Esophagus squamous epithelium (tissue), 5 donors: Measurements from ENCODE around the gene SLC7A8. TPM values are rescaled to one million over a fixed set of nuclear protein-coding genes. Genes with fewer than 3 reads are reported as not detected.

Experiments
- DNase-seq: peaks from one replicate; lab custom pipeline; 2025; lab: John Stamatoyannopoulos, UW
- H3K27ac ChIP-seq, 4 donors: fragments of 200-600 bp; sonication (generic); one replicate each; pipeline ENCODE4 v1.5.1; 2016 to 2019; ENCODE audit warnings: mild to moderate bottlenecking in 1 of 4
- H3K27me3 ChIP-seq, 4 donors: fragments of 200-600 bp; sonication (generic); 1 replicate in 3 of 4; 2 replicates in 1 of 4; pipeline versions ENCODE4 v1.5.1 to v1.6.0; 2017 to 2021; ENCODE audit warnings: antibody characterized with exemption in 1 of 4
- H3K36me3 ChIP-seq, 3 donors: fragments of 200-600 bp; sonication (generic); one replicate each; pipeline ENCODE4 v1.5.1; 2016 to 2019
- H3K4me1 ChIP-seq, 3 donors: fragments of 200-600 bp; sonication (generic); one replicate each; pipeline ENCODE4 v1.5.1; 2017 to 2019
- H3K4me3 ChIP-seq, 4 donors: fragments of 200-600 bp; sonication (generic); 1 replicate in 3 of 4; 2 replicates in 1 of 4; pipeline ENCODE4 v1.5.1; 2016 to 2019; ENCODE audit warnings: mild to moderate bottlenecking in 2 of 4, moderate library complexity in 1 of 4
- H3K9me3 ChIP-seq, 3 donors: fragments of 200-600 bp; sonication (generic); one replicate each; pipeline ENCODE4 v1.5.1; 2016 to 2019
- CTCF ChIP-seq, 6 experiments: fragments of 450-650 bp in 4 of 6; fragments of 200-600 bp in 2 of 6; sonication (generic) in 2 of 6; IDR thresholded peaks; one replicate each; pipeline ENCODE4 v1.5.1; 2016 to 2019; ENCODE audit warnings: antibody characterized with exemption in 6 of 6, mild to moderate bottlenecking in 4 of 6, moderate library complexity in 4 of 6
- POLR2A ChIP-seq, 4 donors: fragments of 450-650 bp; IDR thresholded peaks; one replicate each; pipeline ENCODE4 v1.6.1; 2017; ENCODE audit warnings: antibody characterized with exemption in 4 of 4, mild to moderate bottlenecking in 4 of 4, moderate library complexity in 3 of 4
- WGBS, 2 donors: methylation state at CpG; one replicate each; pipeline ENCODE4 v1.1.5; 2018; 5-methylcytosine and 5-hydroxymethylcytosine counted together
- intact Hi-C: fragments of 100-400 bp; cut with DNase I; formaldehyde crosslinking; loops from one replicate; pipeline ENCODE4 v1.15.0; 2022
- total RNA-seq, 4 donors: library from RNA; depleted of rRNA; stranded (reverse); fragments of >200 nt; gene quantifications; one replicate each; pipeline ENCODE4 v1.1.0, GENCODE V29; 2016
- donor health status: DM: yes; HTN: yes; CAD: no.

The SLC7A8 gene
- total RNA-seq, 4 donors from 2014 or later: 22.2 to 58.0 (median 39.8) TPM

- Histone ChIP-seq H3K9me3 (no peaks in the 10 kb centered on the region), H3K27ac (no peak overlapping the region), H3K27me3 (no peaks in the 10 kb centered on the region), H3K4me3 (no peak overlapping the region), H3K36me3 (peaks cover 0 to 21% (median 7%) of the 10 kb centered on the region in 3 donors), H3K4me1 (peaks cover 3 to 10% (median 4%) of the 10 kb centered on the region in 3 donors)
- 62 to 70% methylated on average over 5 to 7 of the region's 10 CpGs for WGBS, 2 donors
- no peak for DNase-seq
- intact Hi-C loops: no loop called here
- TF ChIP-seq POLR2A (IDR thresholded peaks at IDR 0.05): no peak
- no peak for TF ChIP-seq CTCF (IDR thresholded peaks at IDR 0.05)
Observed at GRCh38 chr14:23101986-23102625, 81.4 kb downstream of the SLC7A8 start.

- H3K36me3 ChIP-seq: peaks cover 0 to 21% (median 7%) of the 10 kb centered on the region in 3 donors
- peaks cover 8 to 17% (median 10%) of the 10 kb centered on the region in 3 donors for H3K4me1 ChIP-seq
- no peaks in the 10 kb centered on the region for H3K27me3 ChIP-seq
- no peak for DNase-seq
- no peak overlapping the region for H3K27ac ChIP-seq
- TF ChIP-seq POLR2A (IDR thresholded peaks at IDR 0.05) (no peak), CTCF (IDR thresholded peaks at IDR 0.05) (no peak)
- intact Hi-C loops: no loop called here
- no peak overlapping the region for H3K4me3 ChIP-seq
- H3K9me3 ChIP-seq: no peaks in the 10 kb centered on the region
- 72 to 84% methylated on average over 5 of the region's 6 CpGs for WGBS, 2 donors
Observed at GRCh38 chr14:23101213-23101970, 82.1 kb downstream of the SLC7A8 start.

GRCh38 chr14:23099212-23099861 is 84.1 kb downstream of the SLC7A8 start:
- no peak overlapping the region for H3K27ac ChIP-seq
- TF ChIP-seq POLR2A (IDR thresholded peaks at IDR 0.05) (no peak), CTCF (IDR thresholded peaks at IDR 0.05) (no peak)
- no peak for DNase-seq
- no peak overlapping the region for H3K4me3 ChIP-seq
- peaks cover 8 to 21% (median 10%) of the 10 kb centered on the region in 3 donors for H3K4me1 ChIP-seq
- WGBS, 2 donors: 83 to 93% methylated on average over 5 to 7 of the region's 10 CpGs
- intact Hi-C loops: no loop called here
- H3K36me3 ChIP-seq: peaks cover 0 to 21% (median 7%) of the 10 kb centered on the region in 3 donors
- H3K9me3 ChIP-seq: no peaks in the 10 kb centered on the region
- no peaks in the 10 kb centered on the region for H3K27me3 ChIP-seq

GRCh38 chr14:23097786-23098185 is 85.7 kb downstream of the SLC7A8 start:
- Histone ChIP-seq H3K36me3 (peaks cover 0 to 26% (median 7%) of the 10 kb centered on the region in 3 donors), H3K4me1 (peaks cover 16 to 36% (median 22%) of the 10 kb centered on the region in 3 donors), H3K9me3 (no peaks in the 10 kb centered on the region), H3K27ac (no peak overlapping the region), H3K4me3 (no peak overlapping the region), H3K27me3 (no peaks in the 10 kb centered on the region)
- DNase-seq: no peak
- 88 to 90% methylated on average over 7 of the region's 7 CpGs for whole genome bisulfite sequencing, 2 donors
- TF ChIP-seq CTCF (IDR thresholded peaks at IDR 0.05): no peak
- no peak for TF ChIP-seq POLR2A (IDR thresholded peaks at IDR 0.05)
- intact Hi-C loops: no loop called here
